ENCODE results near the gene FGD3. TPM values are rescaled to one million over a fixed set of nuclear protein-coding genes. Genes with fewer than 3 reads are reported as not detected.

FGD3 gene
- total RNA-seq, 3 donors from 2014 or later (not counting 1 experiment from before 2014, with no cell fraction given): 133 to 204 (median 193) TPM

DNA sequence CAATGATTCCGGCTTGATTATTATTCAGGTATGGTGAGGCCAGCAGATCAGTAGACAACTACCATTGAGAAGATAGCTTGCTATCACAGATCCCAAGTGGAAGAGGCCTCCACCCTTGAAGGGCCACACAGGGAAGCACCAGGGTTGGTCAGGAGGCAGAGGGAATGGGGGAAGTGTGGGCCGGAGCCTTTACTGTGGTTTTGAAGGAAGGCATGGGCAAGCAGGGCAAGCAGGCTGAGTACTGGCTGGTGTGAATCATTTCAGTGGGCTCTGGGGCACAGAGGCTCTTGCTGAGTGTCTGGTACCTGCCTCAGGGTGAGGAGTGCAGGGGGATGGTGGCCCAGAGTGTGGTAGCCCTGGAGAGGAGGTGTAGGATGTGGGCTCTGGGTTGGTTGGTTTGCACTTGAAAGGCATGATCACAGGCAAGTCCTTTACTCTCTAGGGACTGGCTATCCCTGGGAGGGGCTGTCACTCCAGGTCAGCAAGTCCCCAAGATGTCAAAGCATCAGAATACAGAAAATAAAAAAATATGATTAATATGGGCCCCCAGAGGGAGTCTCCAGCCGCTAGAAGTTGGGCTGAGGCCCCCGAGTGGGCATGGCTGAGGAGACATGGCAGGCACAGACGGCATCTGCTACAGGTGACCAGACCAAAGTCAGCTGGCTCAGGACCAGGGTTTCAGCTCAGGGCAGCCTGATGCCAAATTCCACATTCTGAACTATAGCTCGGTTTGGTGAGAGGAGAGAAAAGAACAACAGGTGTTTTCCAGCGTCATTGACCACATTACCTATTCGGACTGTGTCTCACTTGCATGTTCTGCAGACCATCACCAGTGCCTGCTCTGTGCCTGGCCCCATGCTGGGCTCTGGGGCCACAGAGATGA lies 101.5 kb downstream of the FGD3 start:
- DNase-seq (no peak), ATAC-seq (no peak)
- no peak overlapping the region for H3K4me3 Mint-ChIP-seq
- TF ChIP-seq, protein P1, sequence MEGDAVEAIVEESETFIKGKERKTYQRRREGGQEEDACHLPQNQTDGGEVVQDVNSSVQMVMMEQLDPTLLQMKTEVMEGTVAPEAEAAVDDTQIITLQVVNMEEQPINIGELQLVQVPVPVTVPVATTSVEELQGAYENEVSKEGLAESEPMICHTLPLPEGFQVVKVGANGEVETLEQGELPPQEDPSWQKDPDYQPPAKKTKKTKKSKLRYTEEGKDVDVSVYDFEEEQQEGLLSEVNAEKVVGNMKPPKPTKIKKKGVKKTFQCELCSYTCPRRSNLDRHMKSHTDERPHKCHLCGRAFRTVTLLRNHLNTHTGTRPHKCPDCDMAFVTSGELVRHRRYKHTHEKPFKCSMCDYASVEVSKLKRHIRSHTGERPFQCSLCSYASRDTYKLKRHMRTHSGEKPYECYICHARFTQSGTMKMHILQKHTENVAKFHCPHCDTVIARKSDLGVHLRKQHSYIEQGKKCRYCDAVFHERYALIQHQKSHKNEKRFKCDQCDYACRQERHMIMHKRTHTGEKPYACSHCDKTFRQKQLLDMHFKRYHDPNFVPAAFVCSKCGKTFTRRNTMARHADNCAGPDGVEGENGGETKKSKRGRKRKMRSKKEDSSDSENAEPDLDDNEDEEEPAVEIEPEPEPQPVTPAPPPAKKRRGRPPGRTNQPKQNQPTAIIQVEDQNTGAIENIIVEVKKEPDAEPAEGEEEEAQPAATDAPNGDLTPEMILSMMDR (IDR thresholded peaks at IDR 0.05): no peak
- no peaks in the 10 kb centered on the region for H3K36me3 Mint-ChIP-seq
- peaks cover 0 to 21% of the 10 kb centered on the region in 2 donors for H3K4me1 Mint-ChIP-seq
- 94% methylated on average over 8 of the region's 8 CpGs for WGBS (ENCODE audit: insufficient coverage)
- no peak overlapping the region for H3K27ac ChIP-seq (ENCODE audit: low read length)
- H3K27ac Mint-ChIP-seq: no peak overlapping the region
- intact Hi-C loops (cut with micrococcal nuclease): no loop called here
- H3K4me3 ChIP-seq (ENCODE audit: low read length): no peak overlapping the region
- no peaks in the 10 kb centered on the region for H3K9me3 ChIP-seq (ENCODE audit: control insufficient read depth, insufficient read depth, low read length)
- no peaks in the 10 kb centered on the region for H3K9me3 Mint-ChIP-seq
- H3K4me1 ChIP-seq (ENCODE audit: control insufficient read depth, insufficient read depth, low read length): peaks cover 15% of the 10 kb centered on the region
- H3K36me3 ChIP-seq (ENCODE audit: control insufficient read depth, insufficient read depth, low read length): no peaks in the 10 kb centered on the region
- peaks cover 22 to 35% of the 10 kb centered on the region in 2 donors for H3K27me3 Mint-ChIP-seq (ENCODE audit: low read depth in 2 of 2)
- H3K27me3 ChIP-seq (ENCODE audit: control insufficient read depth, insufficient read depth, low read length): no peaks in the 10 kb centered on the region

DNA sequence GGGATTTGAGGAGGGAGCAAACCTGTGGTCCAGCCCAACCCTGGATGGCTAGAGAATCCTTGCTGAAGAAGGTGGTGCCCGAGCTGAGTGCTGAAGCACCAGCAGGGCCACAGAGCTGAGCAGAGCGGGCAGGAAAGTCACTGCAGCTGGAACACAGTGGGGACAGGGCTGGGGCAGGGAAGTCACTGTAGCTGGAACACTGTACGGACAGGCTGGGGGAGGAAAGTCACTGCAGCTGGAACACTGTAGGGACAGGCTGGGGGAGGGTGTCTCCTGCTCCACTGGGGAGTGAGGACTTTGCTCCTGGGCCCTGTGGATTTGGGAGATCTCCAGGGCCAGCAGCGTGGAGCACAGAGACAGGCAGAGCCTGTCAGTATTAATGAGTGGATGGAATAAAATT lies 102.2 kb downstream of the FGD3 start:
- no peaks in the 10 kb centered on the region for H3K36me3 ChIP-seq (ENCODE audit: control insufficient read depth, insufficient read depth, low read length)
- H3K27me3 ChIP-seq (ENCODE audit: control insufficient read depth, insufficient read depth, low read length): no peaks in the 10 kb centered on the region
- H3K27ac Mint-ChIP-seq: no peak overlapping the region
- peaks cover 20 to 35% of the 10 kb centered on the region in 2 donors for H3K27me3 Mint-ChIP-seq (ENCODE audit: low read depth in 2 of 2)
- H3K9me3 ChIP-seq (ENCODE audit: control insufficient read depth, insufficient read depth, low read length): no peaks in the 10 kb centered on the region
- H3K36me3 Mint-ChIP-seq: no peaks in the 10 kb centered on the region
- H3K4me1 Mint-ChIP-seq: peaks cover 0 to 23% of the 10 kb centered on the region in 2 donors
- no peak overlapping the region for H3K4me3 ChIP-seq (ENCODE audit: low read length)
- TF ChIP-seq, protein P1 (IDR thresholded peaks at IDR 0.05): no peak
- 92% methylated on average over 4 of the region's 4 CpGs for WGBS (ENCODE audit: insufficient coverage)
- intact Hi-C loops (cut with micrococcal nuclease): no loop called here
- H3K27ac ChIP-seq (ENCODE audit: low read length): no peak overlapping the region
- ATAC-seq (no peak), DNase-seq (no peak)
- H3K9me3 Mint-ChIP-seq: no peaks in the 10 kb centered on the region
- peaks cover 15% of the 10 kb centered on the region for H3K4me1 ChIP-seq (ENCODE audit: control insufficient read depth, insufficient read depth, low read length)
- no peak overlapping the region for H3K4me3 Mint-ChIP-seq

DNA sequence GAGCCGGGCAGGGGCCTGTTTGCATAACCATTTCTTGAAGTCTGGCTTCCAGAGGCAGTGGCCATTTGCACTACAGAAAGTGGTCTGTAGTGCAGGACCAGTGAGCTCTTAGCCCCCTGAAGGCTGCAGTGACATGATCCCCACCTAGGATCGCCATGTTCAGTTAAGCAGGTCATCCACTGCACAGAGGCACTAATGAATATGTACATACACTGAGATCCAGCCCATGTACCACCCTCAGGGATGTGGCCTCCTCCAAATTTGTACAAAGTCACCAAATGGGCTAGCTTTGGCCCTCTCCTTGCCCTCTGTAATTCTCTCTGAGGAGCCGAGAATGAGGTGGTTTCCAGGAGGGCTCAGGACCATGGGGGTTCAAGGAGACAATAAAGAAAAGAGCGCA lies 102.9 kb downstream of the FGD3 start:
- H3K27me3 Mint-ChIP-seq (ENCODE audit: low read depth in 2 of 2): peaks cover 16 to 30% of the 10 kb centered on the region in 2 donors
- H3K36me3 ChIP-seq (ENCODE audit: control insufficient read depth, insufficient read depth, low read length): no peaks in the 10 kb centered on the region
- H3K27ac Mint-ChIP-seq: no peak overlapping the region
- no peak for DNase-seq
- H3K9me3 Mint-ChIP-seq: no peaks in the 10 kb centered on the region
- H3K4me3 ChIP-seq (ENCODE audit: low read length): no peak overlapping the region
- 95% methylated on average over 4 of the region's 4 CpGs for WGBS (ENCODE audit: insufficient coverage)
- no peak overlapping the region for H3K27ac ChIP-seq (ENCODE audit: low read length)
- H3K4me3 Mint-ChIP-seq: no peak overlapping the region
- H3K4me1 ChIP-seq (ENCODE audit: control insufficient read depth, insufficient read depth, low read length): peaks cover 20% of the 10 kb centered on the region
- intact Hi-C loops (cut with micrococcal nuclease): no loop called here
- no peaks in the 10 kb centered on the region for H3K9me3 ChIP-seq (ENCODE audit: control insufficient read depth, insufficient read depth, low read length)
- no peaks in the 10 kb centered on the region for H3K27me3 ChIP-seq (ENCODE audit: control insufficient read depth, insufficient read depth, low read length)
- H3K4me1 Mint-ChIP-seq: peaks cover 0 to 26% of the 10 kb centered on the region in 2 donors
- ATAC-seq: no peak
- TF ChIP-seq, protein P1 (IDR thresholded peaks at IDR 0.05): no peak
- no peaks in the 10 kb centered on the region for H3K36me3 Mint-ChIP-seq

Measured in natural killer cell (primary cell).